HUES64 (cell line): ENCODE measurements around the gene ARSG.
"Not testable (repeated sequence)": the region's sequence is repeated elsewhere in the genome, so short reads cannot be mapped to it uniquely, and the experiment has no call there.

Source experiments
- H3K27ac ChIP-seq: 2 replicates; pipeline ENCODE4 v1.7.0; 2013; ENCODE audit warnings: low read depth, low read length, inconsistent platforms
- H3K27me3 ChIP-seq: 2 replicates; pipeline ENCODE4 v1.6.1; 2013; ENCODE audit warnings: mild to moderate bottlenecking, low read length; ENCODE audit not compliant: insufficient read depth
- H3K36me3 ChIP-seq: 2 replicates; pipeline ENCODE4 v1.6.1; 2013; ENCODE audit warnings: mild to moderate bottlenecking, low read length; ENCODE audit not compliant: insufficient read depth
- H3K4me1 ChIP-seq: 2 replicates; pipeline ENCODE4 v1.6.1; 2013; ENCODE audit warnings: mild to moderate bottlenecking, low read length, moderate library complexity; ENCODE audit not compliant: insufficient read depth
- H3K4me3 ChIP-seq: 2 replicates; pipeline ENCODE4 v1.5.1; 2013; ENCODE audit warnings: mild to moderate bottlenecking, low read length, moderate library complexity
- H3K9ac ChIP-seq: 2 replicates; pipeline ENCODE4 v1.6.1; 2013; ENCODE audit warnings: mild to moderate bottlenecking, low read depth, low read length
- H3K9me3 ChIP-seq: 2 replicates; pipeline ENCODE4 v1.6.1; 2013; ENCODE audit warnings: low read depth, low read length; ENCODE audit not compliant: insufficient read depth
- WGBS: fragments of 150-250, 120-280 bp; methylation state at CpG from one replicate; pipeline ENCODE4 v1.1.7; 2013; ENCODE audit warnings: missing lambda C conversion rate; 5-methylcytosine and 5-hydroxymethylcytosine counted together

The ARSG gene

GRCh38 chr17:68334393-68334792 is 43.1 kb downstream of the ARSG start:
- Histone ChIP-seq H3K27me3 (no peaks in the 10 kb centered on the region), H3K9ac (no peak overlapping the region), H3K9me3 (peaks cover 11% of the 10 kb centered on the region; the same call in 1 of the 2 replicates), H3K27ac (no peak overlapping the region), H3K4me1 (no peaks in the 10 kb centered on the region), H3K36me3 (no peaks in the 10 kb centered on the region), H3K4me3 (no peak overlapping the region)
- 95% methylated on average over 9 of the region's 9 CpGs for WGBS

GRCh38 chr17:68341482-68341881 is 50.2 kb downstream of the ARSG start:
- H3K9me3 ChIP-seq = no peaks in the 10 kb centered on the region
- no peak overlapping the region for H3K9ac ChIP-seq
- no peak overlapping the region for H3K4me3 ChIP-seq
- no peaks in the 10 kb centered on the region for H3K36me3 ChIP-seq
- 95% methylated on average over 5 of the region's 5 CpGs for WGBS
- H3K4me1 ChIP-seq = 0 out of 2 replicates have a peak, but pooled peaks cover 2% of the 10 kb centered on the region
- H3K27me3 ChIP-seq = no peaks in the 10 kb centered on the region
- no peak overlapping the region for H3K27ac ChIP-seq

GRCh38 chr17:68343976-68344375 is 52.7 kb downstream of the ARSG start:
- Histone ChIP-seq H3K27me3 (no peaks in the 10 kb centered on the region), H3K9me3 (no peaks in the 10 kb centered on the region), H3K27ac (no peak overlapping the region), H3K36me3 (no peaks in the 10 kb centered on the region), H3K4me1 (0 out of 2 replicates have a peak, but pooled peaks cover 5% of the 10 kb centered on the region), H3K4me3 (no peak overlapping the region), H3K9ac (no peak overlapping the region)
- 92% methylated on average over 5 of the region's 5 CpGs for WGBS

- no peaks in the 10 kb centered on the region for H3K27me3 ChIP-seq
- H3K36me3 ChIP-seq = no peaks in the 10 kb centered on the region
- H3K4me1 ChIP-seq = 0 out of 2 replicates have a peak, but pooled peaks cover 5% of the 10 kb centered on the region
- H3K27ac ChIP-seq = no peak overlapping the region
- no peak overlapping the region for H3K9ac ChIP-seq
- no peak overlapping the region for H3K4me3 ChIP-seq
- WGBS = 79% methylated on average over 4 of the region's 4 CpGs
- no peaks in the 10 kb centered on the region for H3K9me3 ChIP-seq
Observed at GRCh38 chr17:68344701-68345136, 53.4 kb downstream of the ARSG start.

GRCh38 chr17:68346448-68346847 is 55.2 kb downstream of the ARSG start:
- Histone ChIP-seq H3K36me3 (no peaks in the 10 kb centered on the region), H3K4me3 (no peak overlapping the region), H3K27me3 (no peaks in the 10 kb centered on the region), H3K9me3 (no peaks in the 10 kb centered on the region), H3K27ac (no peak overlapping the region), H3K9ac (no peak overlapping the region), H3K4me1 (0 out of 2 replicates have a peak, but pooled peaks cover 5% of the 10 kb centered on the region)
- 86% methylated on average over 13 of the region's 13 CpGs for WGBS

GRCh38 chr17:68347380-68347779 is 56.1 kb downstream of the ARSG start:
- no peaks in the 10 kb centered on the region for H3K27me3 ChIP-seq
- 0 out of 2 replicates have a peak, but pooled peaks cover 5% of the 10 kb centered on the region for H3K4me1 ChIP-seq
- no peaks in the 10 kb centered on the region for H3K9me3 ChIP-seq
- 94% methylated on average over 6 of the region's 6 CpGs for WGBS
- no peaks in the 10 kb centered on the region for H3K36me3 ChIP-seq
- no peak overlapping the region for H3K27ac ChIP-seq
- no peak overlapping the region for H3K4me3 ChIP-seq
- no peak overlapping the region for H3K9ac ChIP-seq

GRCh38 chr17:68349157-68349556 is 57.9 kb downstream of the ARSG start:
- H3K27me3 ChIP-seq = no peaks in the 10 kb centered on the region
- H3K9me3 ChIP-seq = no peaks in the 10 kb centered on the region
- H3K4me3 ChIP-seq = no peak overlapping the region
- 0 out of 2 replicates have a peak, but pooled peaks cover 5% of the 10 kb centered on the region for H3K4me1 ChIP-seq
- H3K36me3 ChIP-seq = no peaks in the 10 kb centered on the region
- WGBS = 81% methylated on average over 3 of the region's 4 CpGs
- no peak overlapping the region for H3K27ac ChIP-seq
- no peak overlapping the region for H3K9ac ChIP-seq

DNA sequence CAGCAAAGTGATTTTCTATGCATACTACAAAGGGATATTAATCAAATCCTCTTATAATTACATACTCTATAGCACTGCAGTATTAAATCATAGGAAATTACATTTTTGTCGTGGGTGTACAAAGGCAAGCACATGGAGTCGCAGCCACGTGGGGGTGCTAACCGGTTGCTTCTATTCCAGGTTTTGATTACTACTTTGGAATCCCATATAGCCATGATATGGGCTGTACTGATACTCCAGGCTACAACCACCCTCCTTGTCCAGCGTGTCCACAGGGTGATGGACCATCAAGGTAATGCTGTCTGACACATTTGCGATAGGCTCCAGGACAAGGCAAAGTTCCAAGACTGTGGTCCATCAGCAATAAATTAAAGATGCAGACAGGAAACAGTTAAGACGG is 60.1 kb downstream of the ARSG start:
- H3K9ac ChIP-seq = no peak overlapping the region
- H3K36me3 ChIP-seq = no peaks in the 10 kb centered on the region
- no peak overlapping the region for H3K27ac ChIP-seq
- 0 out of 2 replicates have a peak, but pooled peaks cover 5% of the 10 kb centered on the region for H3K4me1 ChIP-seq
- H3K27me3 ChIP-seq = no peaks in the 10 kb centered on the region
- 98% methylated on average over 7 of the region's 7 CpGs for WGBS
- no peaks in the 10 kb centered on the region for H3K9me3 ChIP-seq
- no peak overlapping the region for H3K4me3 ChIP-seq

GRCh38 chr17:68352041-68352440 is 60.7 kb downstream of the ARSG start:
- WGBS = 94% methylated on average over 3 of the region's 3 CpGs
- Histone ChIP-seq H3K4me1 (no peaks in the 10 kb centered on the region), H3K4me3 (no peak overlapping the region), H3K27ac (no peak overlapping the region), H3K36me3 (no peaks in the 10 kb centered on the region), H3K9me3 (no peaks in the 10 kb centered on the region), H3K27me3 (no peaks in the 10 kb centered on the region), H3K9ac (no peak overlapping the region)

DNA sequence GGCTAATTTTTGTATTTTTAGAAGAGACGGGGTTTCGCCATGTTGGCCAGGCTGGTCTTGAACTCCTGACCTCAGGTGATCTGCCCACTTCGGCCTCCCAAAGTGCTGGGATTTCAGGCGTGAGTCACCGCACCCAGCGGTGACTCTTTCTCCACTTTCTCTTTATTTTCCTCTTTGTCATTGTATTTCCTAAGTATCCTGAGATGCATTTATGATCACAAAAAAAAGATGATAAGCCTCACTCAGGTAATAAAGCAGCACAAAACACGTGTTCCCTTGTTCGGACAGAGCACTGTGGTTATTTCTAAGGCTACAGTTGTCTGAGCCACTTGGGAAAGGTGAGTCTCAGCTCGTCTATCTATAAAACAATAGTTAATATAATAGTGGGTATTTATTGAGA is 61.4 kb downstream of the ARSG start:
- 95% methylated on average over 8 of the region's 9 CpGs for WGBS
- H3K36me3 ChIP-seq, H3K27me3 ChIP-seq, H3K9me3 ChIP-seq, H3K4me1 ChIP-seq, H3K9ac ChIP-seq, H3K4me3 ChIP-seq, H3K27ac ChIP-seq: not testable (repeated sequence)

DNA sequence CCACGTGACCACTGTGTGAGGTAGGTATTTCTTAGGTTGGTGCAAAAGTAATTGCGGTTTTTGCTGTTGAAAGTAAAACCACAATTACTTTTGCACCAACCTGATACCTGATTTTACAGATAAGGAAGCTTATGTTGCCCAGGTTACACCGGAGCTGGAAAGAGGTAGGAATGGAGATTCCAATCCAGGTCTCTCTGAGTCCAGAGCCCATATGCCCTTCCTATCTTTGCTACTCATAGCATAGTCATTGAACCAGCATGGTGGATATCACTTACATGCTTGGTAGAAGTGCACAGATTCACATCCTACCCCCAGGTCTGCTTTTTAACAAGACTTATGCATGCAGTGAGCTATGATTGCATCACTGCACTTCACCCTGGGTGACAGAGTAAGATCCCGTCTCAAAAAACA is 61.8 kb downstream of the ARSG start:
- Histone ChIP-seq H3K4me1 (no peaks in the 10 kb centered on the region), H3K4me3 (no peak overlapping the region), H3K9me3 (no peaks in the 10 kb centered on the region), H3K27me3 (no peaks in the 10 kb centered on the region), H3K9ac (no peak overlapping the region), H3K36me3 (no peaks in the 10 kb centered on the region), H3K27ac (no peak overlapping the region)
- WGBS = 98% methylated on average over 2 of the region's 4 CpGs

GRCh38 chr17:68354311-68354710 is 63.0 kb downstream of the ARSG start:
- not testable (repeated sequence) for H3K27ac ChIP-seq, H3K36me3 ChIP-seq, H3K4me1 ChIP-seq, H3K9ac ChIP-seq, H3K9me3 ChIP-seq, H3K27me3 ChIP-seq, H3K4me3 ChIP-seq
- WGBS = 90% methylated on average over 2 of the region's 2 CpGs
